Measurements from ENCODE around the gene GFAP. TPM values are rescaled to one million over a fixed set of nuclear protein-coding genes. Genes with fewer than 3 reads are reported as not detected.

The GFAP gene
- total RNA-seq, 1 experiment from 2014 or later = 1.6 TPM

- Mint-ChIP-seq H3K4me1 (peaks cover 5% of the 10 kb centered on the region; the same call in 1 of the 2 replicates), H3K36me3 (no peaks in the 10 kb centered on the region), H3K27me3 (ENCODE audit: low read depth) (peaks cover 35% of the 10 kb centered on the region), H3K4me3 (no peak overlapping the region), H3K9me3 (no peaks in the 10 kb centered on the region), H3K27ac (no peak overlapping the region)
- TF ChIP-seq ESRRA (CRISPR knock-in tag; IDR thresholded peaks at IDR 0.05; ENCODE audit: borderline replicate concordance) = no peak
- TF ChIP-seq CDX4 (CRISPR knock-in tag; IDR thresholded peaks at IDR 0.05; ENCODE audit: borderline replicate concordance) = no peak
- TF ChIP-seq, protein P1, sequence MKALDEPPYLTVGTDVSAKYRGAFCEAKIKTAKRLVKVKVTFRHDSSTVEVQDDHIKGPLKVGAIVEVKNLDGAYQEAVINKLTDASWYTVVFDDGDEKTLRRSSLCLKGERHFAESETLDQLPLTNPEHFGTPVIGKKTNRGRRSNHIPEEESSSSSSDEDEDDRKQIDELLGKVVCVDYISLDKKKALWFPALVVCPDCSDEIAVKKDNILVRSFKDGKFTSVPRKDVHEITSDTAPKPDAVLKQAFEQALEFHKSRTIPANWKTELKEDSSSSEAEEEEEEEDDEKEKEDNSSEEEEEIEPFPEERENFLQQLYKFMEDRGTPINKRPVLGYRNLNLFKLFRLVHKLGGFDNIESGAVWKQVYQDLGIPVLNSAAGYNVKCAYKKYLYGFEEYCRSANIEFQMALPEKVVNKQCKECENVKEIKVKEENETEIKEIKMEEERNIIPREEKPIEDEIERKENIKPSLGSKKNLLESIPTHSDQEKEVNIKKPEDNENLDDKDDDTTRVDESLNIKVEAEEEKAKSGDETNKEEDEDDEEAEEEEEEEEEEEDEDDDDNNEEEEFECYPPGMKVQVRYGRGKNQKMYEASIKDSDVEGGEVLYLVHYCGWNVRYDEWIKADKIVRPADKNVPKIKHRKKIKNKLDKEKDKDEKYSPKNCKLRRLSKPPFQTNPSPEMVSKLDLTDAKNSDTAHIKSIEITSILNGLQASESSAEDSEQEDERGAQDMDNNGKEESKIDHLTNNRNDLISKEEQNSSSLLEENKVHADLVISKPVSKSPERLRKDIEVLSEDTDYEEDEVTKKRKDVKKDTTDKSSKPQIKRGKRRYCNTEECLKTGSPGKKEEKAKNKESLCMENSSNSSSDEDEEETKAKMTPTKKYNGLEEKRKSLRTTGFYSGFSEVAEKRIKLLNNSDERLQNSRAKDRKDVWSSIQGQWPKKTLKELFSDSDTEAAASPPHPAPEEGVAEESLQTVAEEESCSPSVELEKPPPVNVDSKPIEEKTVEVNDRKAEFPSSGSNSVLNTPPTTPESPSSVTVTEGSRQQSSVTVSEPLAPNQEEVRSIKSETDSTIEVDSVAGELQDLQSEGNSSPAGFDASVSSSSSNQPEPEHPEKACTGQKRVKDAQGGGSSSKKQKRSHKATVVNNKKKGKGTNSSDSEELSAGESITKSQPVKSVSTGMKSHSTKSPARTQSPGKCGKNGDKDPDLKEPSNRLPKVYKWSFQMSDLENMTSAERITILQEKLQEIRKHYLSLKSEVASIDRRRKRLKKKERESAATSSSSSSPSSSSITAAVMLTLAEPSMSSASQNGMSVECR (CRISPR knock-in tag; IDR thresholded peaks at IDR 0.05; ENCODE audit: borderline replicate concordance) = no peak
- no peak for TF ChIP-seq MYBL2 (CRISPR knock-in tag; IDR thresholded peaks at IDR 0.05)
- TF ChIP-seq RORB (CRISPR knock-in tag; IDR thresholded peaks at IDR 0.05) = no peak
- no peak for TF ChIP-seq ZNF232 (CRISPR knock-in tag; IDR thresholded peaks at IDR 0.05)
- TF ChIP-seq NFYB (CRISPR knock-in tag; conservative IDR thresholded peaks at IDR 0.05; ENCODE audit: low read depth) = no peak
- TF ChIP-seq NR1H2 (CRISPR knock-in tag; IDR thresholded peaks at IDR 0.05) = no peak
- TF ChIP-seq RELA (CRISPR knock-in tag; IDR thresholded peaks at IDR 0.05; ENCODE audit: borderline replicate concordance) = no peak
- TF ChIP-seq CREM (CRISPR knock-in tag; IDR thresholded peaks at IDR 0.05) = no peak
- no peak for TF ChIP-seq ZNF396 (CRISPR knock-in tag; IDR thresholded peaks at IDR 0.05; ENCODE audit: borderline replicate concordance)
- ChIA-PET CTCF (interaction anchor here (0.8 to 3.2 kb wide), 6 partner anchors 47 to 221 kb away, joined by 3 to 9 read pairs (median 4); partner anchors contain the start of gene ACBD4), POLR2A (interaction anchor here (0.7 kb wide), 1 partner anchor 1342 kb away, joined by 4 read pairs; no protein-coding TSS in a partner anchor)
- DNase-seq (ENCODE audit: low spot score) = no peak
- ATAC-seq = no peak
Measured at GRCh38 chr17:44914698-44915271, 515 bp downstream of the GFAP start.

DNA sequence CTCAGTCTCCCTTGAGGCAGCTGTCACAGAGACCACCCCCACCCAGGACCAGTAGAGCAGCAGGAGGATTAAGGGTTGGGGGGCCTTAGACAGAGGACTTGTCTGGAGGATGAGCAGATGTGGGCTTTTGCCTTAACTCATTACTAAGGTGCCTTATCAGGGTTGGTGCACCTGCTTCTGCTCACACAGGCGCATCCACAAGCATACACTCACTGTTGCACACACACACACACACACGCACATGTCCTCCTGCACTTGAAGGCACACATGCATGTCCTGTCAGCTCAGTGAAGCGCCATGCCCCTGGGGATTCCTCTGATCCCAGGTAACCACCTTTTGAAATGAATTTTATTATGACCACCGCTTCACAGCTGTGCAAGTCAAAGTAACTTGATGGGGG, 1.2 kb downstream of the GFAP start:
- DNase-seq (ENCODE audit: low spot score) (no peak), ATAC-seq (no peak)
- H3K9me3 Mint-ChIP-seq = no peaks in the 10 kb centered on the region
- ChIA-PET POLR2A (no interaction called here), CTCF (interaction anchor here (0.6 to 3.2 kb wide), 5 partner anchors 54 to 222 kb away, joined by 3 to 9 read pairs (median 4); partner anchors contain the start of genes ACBD4 and C1QL1)
- H3K36me3 Mint-ChIP-seq = no peaks in the 10 kb centered on the region
- H3K4me3 Mint-ChIP-seq = no peak overlapping the region
- peaks cover 39% of the 10 kb centered on the region for H3K27me3 Mint-ChIP-seq (ENCODE audit: low read depth)
- H3K4me1 Mint-ChIP-seq = peaks cover 5% of the 10 kb centered on the region; the same call in 1 of the 2 replicates
- no peak overlapping the region for H3K27ac Mint-ChIP-seq
- TF ChIP-seq SMAD4 (CRISPR knock-in tag; IDR thresholded peaks at IDR 0.05) (no peak), FOXP1 (CRISPR knock-in tag; IDR thresholded peaks at IDR 0.05; ENCODE audit: borderline replicate concordance) (no peak), KAT7 (CRISPR knock-in tag; IDR thresholded peaks at IDR 0.05; ENCODE audit: borderline replicate concordance) (no peak), TEAD4 (CRISPR knock-in tag; IDR thresholded peaks at IDR 0.05) (no peak), NFE2L1 (CRISPR knock-in tag; IDR thresholded peaks at IDR 0.05) (no peak), USF1 (CRISPR knock-in tag; IDR thresholded peaks at IDR 0.05) (no peak), ZBTB21 (CRISPR knock-in tag; IDR thresholded peaks at IDR 0.05; ENCODE audit: borderline replicate concordance) (no peak), ZSCAN18 (CRISPR knock-in tag; IDR thresholded peaks at IDR 0.05) (no peak)
- TF ChIP-seq, protein P2, sequence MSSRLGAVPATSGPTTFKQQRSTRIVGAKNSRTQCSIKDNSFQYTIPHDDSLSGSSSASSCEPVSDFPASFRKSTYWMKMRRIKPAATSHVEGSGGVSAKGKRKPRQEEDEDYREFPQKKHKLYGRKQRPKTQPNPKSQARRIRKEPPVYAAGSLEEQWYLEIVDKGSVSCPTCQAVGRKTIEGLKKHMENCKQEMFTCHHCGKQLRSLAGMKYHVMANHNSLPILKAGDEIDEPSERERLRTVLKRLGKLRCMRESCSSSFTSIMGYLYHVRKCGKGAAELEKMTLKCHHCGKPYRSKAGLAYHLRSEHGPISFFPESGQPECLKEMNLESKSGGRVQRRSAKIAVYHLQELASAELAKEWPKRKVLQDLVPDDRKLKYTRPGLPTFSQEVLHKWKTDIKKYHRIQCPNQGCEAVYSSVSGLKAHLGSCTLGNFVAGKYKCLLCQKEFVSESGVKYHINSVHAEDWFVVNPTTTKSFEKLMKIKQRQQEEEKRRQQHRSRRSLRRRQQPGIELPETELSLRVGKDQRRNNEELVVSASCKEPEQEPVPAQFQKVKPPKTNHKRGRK (CRISPR knock-in tag; IDR thresholded peaks at IDR 0.05; ENCODE audit: borderline replicate concordance) = no peak
- TF ChIP-seq, protein P3, sequence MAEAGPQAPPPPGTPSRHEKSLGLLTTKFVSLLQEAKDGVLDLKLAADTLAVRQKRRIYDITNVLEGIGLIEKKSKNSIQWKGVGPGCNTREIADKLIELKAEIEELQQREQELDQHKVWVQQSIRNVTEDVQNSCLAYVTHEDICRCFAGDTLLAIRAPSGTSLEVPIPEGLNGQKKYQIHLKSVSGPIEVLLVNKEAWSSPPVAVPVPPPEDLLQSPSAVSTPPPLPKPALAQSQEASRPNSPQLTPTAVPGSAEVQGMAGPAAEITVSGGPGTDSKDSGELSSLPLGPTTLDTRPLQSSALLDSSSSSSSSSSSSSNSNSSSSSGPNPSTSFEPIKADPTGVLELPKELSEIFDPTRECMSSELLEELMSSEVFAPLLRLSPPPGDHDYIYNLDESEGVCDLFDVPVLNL (CRISPR knock-in tag; IDR thresholded peaks at IDR 0.05; ENCODE audit: borderline replicate concordance, low read depth) = no peak
- TF ChIP-seq, protein P4, sequence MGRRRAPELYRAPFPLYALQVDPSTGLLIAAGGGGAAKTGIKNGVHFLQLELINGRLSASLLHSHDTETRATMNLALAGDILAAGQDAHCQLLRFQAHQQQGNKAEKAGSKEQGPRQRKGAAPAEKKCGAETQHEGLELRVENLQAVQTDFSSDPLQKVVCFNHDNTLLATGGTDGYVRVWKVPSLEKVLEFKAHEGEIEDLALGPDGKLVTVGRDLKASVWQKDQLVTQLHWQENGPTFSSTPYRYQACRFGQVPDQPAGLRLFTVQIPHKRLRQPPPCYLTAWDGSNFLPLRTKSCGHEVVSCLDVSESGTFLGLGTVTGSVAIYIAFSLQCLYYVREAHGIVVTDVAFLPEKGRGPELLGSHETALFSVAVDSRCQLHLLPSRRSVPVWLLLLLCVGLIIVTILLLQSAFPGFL (CRISPR knock-in tag; IDR thresholded peaks at IDR 0.05; ENCODE audit: borderline replicate concordance) = no peak
